Stomach smooth muscle (tissue), 2 donors: ENCODE results near the gene TAAR5.
"Not testable (repeated sequence)": the region's sequence is repeated elsewhere in the genome, so short reads cannot be mapped to it uniquely, and the experiment has no call there.

Source experiments
- H3K27ac ChIP-seq: one replicate; pipeline ENCODE4 v1.7.0; 2013; ENCODE audit warnings: mild to moderate bottlenecking, low read length, inconsistent platforms
- H3K27me3 ChIP-seq, 2 donors: one replicate each; pipeline ENCODE4 v1.7.0; 2013; ENCODE audit warnings: low read length in 2 of 2; ENCODE audit not compliant: insufficient read depth in 2 of 2, control insufficient read depth in 1 of 2
- H3K36me3 ChIP-seq, 2 donors: one replicate each; pipeline ENCODE4 v1.7.0; 2013; ENCODE audit warnings: low read length in 2 of 2; ENCODE audit not compliant: control insufficient read depth in 2 of 2, insufficient read depth in 2 of 2
- H3K4me1 ChIP-seq: one replicate; pipeline ENCODE4 v1.7.0; 2013; ENCODE audit warnings: low read length; ENCODE audit not compliant: control insufficient read depth, insufficient read depth
- H3K4me3 ChIP-seq, 2 donors: one replicate each; pipeline ENCODE4 v1.7.0; 2013; ENCODE audit warnings: low read length in 2 of 2
- H3K9ac ChIP-seq, 2 donors: one replicate each; pipeline ENCODE4 v1.7.0; 2013; ENCODE audit warnings: low read length in 2 of 2, mild to moderate bottlenecking in 1 of 2
- H3K9me3 ChIP-seq, 2 donors: one replicate each; pipeline ENCODE4 v1.7.0; 2013; ENCODE audit warnings: low read length in 2 of 2; ENCODE audit not compliant: control insufficient read depth in 2 of 2
- donor health status: healthy.
- donor health status: Pancreatic carcinoma.

TAAR5 gene

DNA sequence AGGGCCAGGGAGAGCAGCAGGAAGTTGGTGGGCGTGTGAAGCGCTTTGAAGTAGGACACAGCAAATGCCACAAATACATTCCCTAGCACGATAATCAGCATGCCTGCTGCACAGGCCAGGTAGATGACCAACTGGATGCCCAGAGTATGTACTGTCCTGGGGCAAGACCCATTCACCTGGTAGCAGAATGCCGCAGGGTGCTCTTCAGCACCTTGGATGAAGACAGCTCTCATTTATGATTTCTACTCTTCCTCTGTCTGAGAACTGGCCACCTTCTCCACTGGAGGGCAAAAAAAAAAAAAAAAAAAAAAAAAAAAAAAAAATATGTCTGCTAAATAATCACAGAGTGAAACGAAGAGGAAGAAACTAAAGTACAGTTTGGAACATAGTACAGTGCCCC is at the start of gene TAAR5:
Gene TAAR5, minus strand, starts transcription at position 288 of the 400 bp plus-strand sequence. Its CDS starts 55 bp downstream, at position 233.
- Histone ChIP-seq H3K4me3 (no peak within 1 kb of the TSS), H3K9me3 (no peaks in the 10 kb centered on the region), H3K27ac (no peak within 1 kb of the TSS), H3K36me3 (no peaks in the 10 kb centered on the region), H3K27me3 (no peaks in the 10 kb centered on the region), H3K9ac (no peak within 1 kb of the TSS), H3K4me1 (no peaks in the 10 kb centered on the region)

DNA sequence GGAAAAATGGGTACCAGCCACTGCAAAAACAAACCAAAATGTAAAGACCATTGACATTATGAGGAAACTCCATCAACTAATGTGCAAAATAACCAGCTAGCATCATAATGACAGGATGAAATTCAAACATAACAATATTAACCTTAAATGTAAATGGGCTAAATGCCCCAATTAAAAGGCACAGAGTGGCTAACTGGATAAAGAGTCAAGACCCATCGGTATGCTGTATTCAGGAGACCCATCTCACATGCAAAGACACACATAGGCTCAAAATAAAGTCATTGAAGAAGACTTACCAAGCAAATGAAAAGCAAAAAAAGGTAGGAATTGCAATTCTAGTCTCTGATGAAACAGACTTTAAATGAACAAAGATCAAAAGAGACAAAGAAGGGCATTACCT is 47.6 kb upstream of the TAAR5 start:
- H3K9me3 ChIP-seq, H3K36me3 ChIP-seq, H3K27me3 ChIP-seq, H3K4me1 ChIP-seq, H3K4me3 ChIP-seq, H3K9ac ChIP-seq, H3K27ac ChIP-seq: not testable (repeated sequence)

DNA sequence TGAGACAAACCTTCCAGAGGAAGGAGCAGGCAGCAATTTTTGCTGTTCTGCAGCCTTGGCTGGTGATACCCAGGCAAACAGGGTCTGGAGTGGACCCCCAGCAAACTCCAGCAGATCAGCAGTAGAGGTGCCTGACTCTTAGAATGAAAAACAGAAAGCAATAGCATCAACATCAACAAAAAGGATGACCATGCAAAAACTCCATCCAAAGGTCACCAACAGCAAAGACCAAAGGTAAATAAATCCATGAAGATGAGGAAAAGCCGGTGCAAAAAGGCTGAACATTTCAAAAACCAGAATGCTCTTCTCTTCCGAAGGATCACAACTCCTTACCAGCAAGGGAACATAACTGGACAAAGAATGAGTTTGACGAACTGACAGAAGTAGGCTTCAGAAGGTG is 46.4 kb upstream of the TAAR5 start:
- not testable (repeated sequence) for H3K36me3 ChIP-seq, H3K9ac ChIP-seq, H3K4me1 ChIP-seq, H3K27ac ChIP-seq, H3K4me3 ChIP-seq, H3K27me3 ChIP-seq, H3K9me3 ChIP-seq

DNA sequence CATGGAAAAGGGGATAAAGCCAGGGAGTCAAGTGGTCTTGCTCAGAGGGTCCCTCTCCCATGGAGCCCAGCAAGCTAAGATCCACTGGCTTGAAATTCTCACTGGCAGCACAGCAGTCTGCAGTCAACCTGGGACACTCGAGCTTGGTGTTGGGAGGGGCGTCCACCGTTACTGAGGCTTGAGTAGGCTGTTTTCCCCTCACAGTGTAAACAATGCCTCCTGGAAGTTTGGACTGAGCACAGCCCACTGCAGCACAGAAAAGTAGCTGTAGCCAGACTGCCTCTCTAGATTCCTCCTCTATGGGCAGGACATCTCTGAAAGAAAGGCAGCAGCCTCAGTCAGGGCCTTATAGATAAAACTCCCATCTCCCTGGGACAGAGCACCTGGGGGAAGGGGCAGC is 45.7 kb upstream of the TAAR5 start:
- not testable (repeated sequence) for H3K9ac ChIP-seq, H3K36me3 ChIP-seq, H3K4me1 ChIP-seq, H3K9me3 ChIP-seq, H3K4me3 ChIP-seq, H3K27ac ChIP-seq, H3K27me3 ChIP-seq

DNA sequence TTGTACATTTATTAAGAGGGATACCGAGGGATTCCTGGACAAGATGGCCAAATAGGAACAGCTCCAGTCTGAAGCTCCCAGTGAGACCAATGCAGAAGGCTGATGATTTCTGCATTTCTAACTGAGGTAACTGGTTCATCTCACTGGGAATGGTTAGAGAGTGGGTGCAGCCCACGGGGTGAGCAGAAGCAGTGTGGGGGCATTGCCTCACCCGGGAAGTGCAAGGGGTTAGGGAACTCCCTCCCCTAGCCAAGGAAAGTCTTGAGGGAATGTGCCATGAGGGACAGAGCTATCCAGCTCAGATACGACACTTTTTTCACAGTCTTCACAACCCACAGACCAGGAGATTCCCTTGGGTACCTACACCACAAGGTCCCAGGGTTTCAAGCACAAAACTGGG is 45.3 kb upstream of the TAAR5 start:
- Histone ChIP-seq H3K4me3 (no peak overlapping the region), H3K9me3 (no peaks in the 10 kb centered on the region), H3K36me3 (no peaks in the 10 kb centered on the region), H3K4me1 (no peaks in the 10 kb centered on the region), H3K9ac (no peak overlapping the region), H3K27me3 (peaks cover 0 to 4% of the 10 kb centered on the region in 2 donors), H3K27ac (no peak overlapping the region)

GRCh38 chr6:132633362-132633761 is 43.8 kb upstream of the TAAR5 start:
- H3K4me3 ChIP-seq: no peak overlapping the region
- H3K9ac ChIP-seq: no peak overlapping the region
- H3K27me3 ChIP-seq: peaks cover 0 to 4% of the 10 kb centered on the region in 2 donors
- no peaks in the 10 kb centered on the region for H3K4me1 ChIP-seq
- no peak overlapping the region for H3K27ac ChIP-seq
- no peaks in the 10 kb centered on the region for H3K36me3 ChIP-seq
- no peaks in the 10 kb centered on the region for H3K9me3 ChIP-seq

DNA sequence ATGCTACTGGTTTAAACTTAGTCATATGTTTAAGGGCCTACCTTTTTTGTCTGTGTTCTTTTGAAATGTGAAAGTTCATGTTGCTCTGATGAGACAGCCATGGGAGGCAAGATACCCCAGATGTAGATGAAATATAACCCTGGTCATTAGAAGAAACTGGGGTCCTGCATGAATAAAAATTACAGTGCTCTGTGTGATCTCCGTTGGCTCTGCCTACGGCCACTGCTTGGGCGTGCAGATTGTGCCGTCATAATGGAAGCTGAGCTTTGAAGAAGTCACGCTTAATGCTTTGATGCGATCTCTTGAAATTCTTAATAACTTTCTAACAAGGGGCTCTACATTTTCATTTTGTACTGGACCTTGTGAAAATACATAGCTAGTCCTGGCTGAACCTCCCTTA is 34.6 kb upstream of the TAAR5 start, which contains the start of gene TAAR2:
Gene TAAR2, minus strand, starts transcription at position 101 of the 400 bp plus-strand sequence. Its CDS starts 0 bp downstream, at position 101.
- no peaks in the 10 kb centered on the region for H3K4me1 ChIP-seq

GRCh38 chr6:132623106-132623845 is 33.7 kb upstream of the TAAR5 start:
- H3K36me3 ChIP-seq: no peaks in the 10 kb centered on the region
- no peak overlapping the region for H3K4me3 ChIP-seq
- no peaks in the 10 kb centered on the region for H3K9me3 ChIP-seq
- no peaks in the 10 kb centered on the region for H3K27me3 ChIP-seq
- H3K9ac ChIP-seq: no peak overlapping the region
- H3K27ac ChIP-seq: no peak overlapping the region
- no peaks in the 10 kb centered on the region for H3K4me1 ChIP-seq

More for the DNA sequence above, 34.6 kb upstream of the TAAR5 start, which contains the start of gene TAAR2:
- Histone ChIP-seq H3K27ac (no peak within 1 kb of the TSS), H3K9ac (no peak within 1 kb of the TSS), H3K27me3 (no peaks in the 10 kb centered on the region), H3K36me3 (no peaks in the 10 kb centered on the region), H3K9me3 (no peaks in the 10 kb centered on the region), H3K4me3 (no peak within 1 kb of the TSS)

DNA sequence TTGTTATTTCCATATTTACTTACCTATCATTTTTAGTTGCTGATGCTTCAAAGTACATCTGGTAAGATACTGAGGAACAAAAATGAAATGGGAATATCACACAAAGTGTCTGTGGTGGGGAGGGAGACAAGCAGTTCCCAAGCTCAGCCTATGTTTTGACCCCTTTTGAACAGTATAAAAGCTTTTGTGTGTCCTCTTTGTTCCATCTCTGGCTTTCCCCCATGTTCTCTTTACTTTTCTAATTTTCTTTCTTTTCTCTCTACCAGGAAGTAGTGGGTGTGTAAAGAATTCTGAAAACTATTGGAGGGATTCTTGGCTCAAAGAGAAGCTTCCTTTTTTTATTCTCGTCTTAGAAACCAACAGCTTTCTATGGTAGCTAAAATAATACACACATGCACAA is 27.1 kb upstream of the TAAR5 start:
- H3K27me3 ChIP-seq: no peaks in the 10 kb centered on the region
- H3K4me3 ChIP-seq: no peak overlapping the region
- no peak overlapping the region for H3K9ac ChIP-seq
- H3K4me1 ChIP-seq: no peaks in the 10 kb centered on the region
- no peaks in the 10 kb centered on the region for H3K36me3 ChIP-seq
- no peaks in the 10 kb centered on the region for H3K9me3 ChIP-seq
- no peak overlapping the region for H3K27ac ChIP-seq

- Histone ChIP-seq H3K4me3 (no peak overlapping the region), H3K27me3 (no peaks in the 10 kb centered on the region), H3K9ac (no peak overlapping the region), H3K4me1 (no peaks in the 10 kb centered on the region), H3K27ac (no peak overlapping the region), H3K9me3 (no peaks in the 10 kb centered on the region), H3K36me3 (no peaks in the 10 kb centered on the region)
Observed at GRCh38 chr6:132614554-132614953, 25.0 kb upstream of the TAAR5 start.

DNA sequence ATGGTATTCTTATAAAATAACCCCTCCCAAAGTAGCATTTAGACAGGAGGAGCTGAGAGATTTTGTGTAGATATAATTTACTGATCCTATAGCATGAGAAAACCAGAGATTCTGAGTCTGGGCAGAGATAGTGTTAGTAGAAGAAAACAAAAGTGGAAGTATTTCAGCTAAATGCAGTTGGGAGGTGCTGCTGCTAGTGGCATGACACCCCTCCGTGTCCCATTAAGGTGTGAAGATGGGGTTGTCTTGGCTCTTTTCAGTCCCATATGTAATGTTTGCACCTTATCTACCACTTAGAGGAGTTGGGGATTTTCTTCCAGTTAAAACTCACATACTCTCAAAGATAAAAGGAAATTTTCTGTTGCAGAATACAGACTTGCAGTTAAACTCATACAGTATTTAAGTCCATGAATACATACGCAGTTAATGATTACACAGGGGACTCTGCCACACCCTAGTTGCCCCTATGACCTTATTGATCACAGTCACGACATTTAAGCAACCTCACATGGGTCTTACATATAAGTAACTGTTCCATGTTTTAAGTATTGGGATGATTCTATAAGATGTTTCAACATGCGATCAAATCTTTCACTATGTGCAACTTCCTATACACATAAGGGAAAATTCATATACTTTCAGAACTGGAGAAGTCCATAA is 23.0 kb upstream of the TAAR5 start:
- Histone ChIP-seq H3K36me3 (no peaks in the 10 kb centered on the region), H3K27me3 (no peaks in the 10 kb centered on the region), H3K9me3 (no peaks in the 10 kb centered on the region), H3K4me1 (no peaks in the 10 kb centered on the region), H3K9ac (no peak overlapping the region), H3K27ac (no peak overlapping the region), H3K4me3 (no peak overlapping the region)
